ENCODE data around the gene MFAP3L. TPM values are rescaled to one million over a fixed set of nuclear protein-coding genes. Genes with fewer than 3 reads are reported as not detected.
"Not testable (repeated sequence)": the region's sequence is repeated elsewhere in the genome, so short reads cannot be mapped to it uniquely, and the experiment has no call there.

Gene MFAP3L
- polyA plus RNA-seq, 3 donors, result 19.4 to 25.9 (median 22.9) TPM

DNA sequence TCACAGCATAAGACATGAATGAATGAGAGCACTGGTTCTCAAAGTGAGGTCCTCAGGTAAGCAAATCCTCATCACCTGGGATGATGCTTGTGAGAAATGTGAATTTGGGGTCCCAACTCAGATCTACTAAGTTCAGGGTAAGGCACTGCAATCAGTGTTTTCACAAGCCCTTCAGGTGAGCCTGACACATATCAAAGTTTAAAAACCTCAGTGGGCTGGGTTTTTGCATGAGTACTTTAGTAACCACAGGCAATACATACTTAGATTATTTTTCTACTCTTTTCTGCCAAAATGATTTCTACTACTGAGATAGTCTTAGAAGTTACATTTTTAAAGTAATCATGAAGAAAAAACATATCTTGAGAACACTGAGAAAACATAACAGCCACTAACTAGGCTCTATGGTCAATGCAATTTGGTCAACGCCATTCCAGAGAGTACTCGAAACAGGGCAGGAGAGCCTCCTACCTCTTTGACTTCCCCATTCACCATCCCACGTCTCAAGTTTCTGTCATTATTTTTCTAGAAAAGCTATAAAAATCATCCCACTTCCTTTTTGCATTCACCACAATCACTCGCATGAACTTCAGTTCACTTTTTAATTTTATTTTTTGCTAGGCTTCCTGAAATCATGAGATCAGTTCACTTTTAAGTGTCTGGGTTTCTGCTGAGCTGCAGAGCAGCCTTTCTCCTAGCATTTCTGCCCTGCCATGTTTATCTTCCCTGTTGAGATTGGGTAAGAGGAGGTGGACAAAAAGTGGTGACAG, 73.8 kb downstream of the MFAP3L start:
- no peak for DNase-seq

DNA sequence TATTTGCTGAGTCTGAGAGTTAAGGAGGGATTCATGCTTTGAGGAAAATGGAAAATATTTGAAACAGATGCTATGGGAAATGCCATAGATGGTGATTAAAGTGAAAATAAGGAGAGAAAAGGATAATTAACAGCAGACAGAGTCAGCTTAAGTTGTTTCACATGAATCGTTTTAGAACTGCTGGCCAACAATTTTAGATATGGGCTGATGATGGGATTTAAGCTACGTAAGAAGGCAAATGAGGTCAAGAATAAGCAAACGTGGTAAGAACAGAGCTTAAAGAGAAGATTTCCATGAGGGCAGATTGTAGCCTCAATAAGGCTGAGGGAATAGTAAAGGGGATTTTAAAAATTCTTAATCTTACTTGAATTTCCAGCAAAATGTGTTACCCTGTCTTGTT, 77.9 kb downstream of the MFAP3L start:
- DNase-seq, result no peak

GRCh38 chr4:169945636-169946035, 80.6 kb downstream of the MFAP3L start:
- no peak for DNase-seq

- not testable (repeated sequence) for DNase-seq
Observed at GRCh38 chr4:169943601-169944000, 82.6 kb downstream of the MFAP3L start.

DNA sequence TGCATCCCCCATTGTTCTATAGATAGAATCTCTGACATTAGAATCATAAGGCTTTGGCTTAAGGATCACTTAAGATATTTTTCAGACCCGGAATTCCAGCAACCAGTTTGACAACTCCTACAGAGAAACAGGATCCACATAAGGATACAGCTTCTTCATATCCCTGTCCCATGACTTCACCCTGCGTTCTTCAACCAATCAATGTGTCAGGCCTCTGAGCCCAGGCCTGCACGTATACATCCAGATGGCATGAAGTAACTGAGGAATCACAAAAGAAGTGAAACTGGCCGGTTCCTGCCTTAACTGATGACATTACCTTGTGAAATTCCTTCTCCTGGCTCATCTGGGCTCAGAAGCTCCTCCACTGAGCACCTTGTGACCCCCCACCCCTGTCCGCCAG, 85.1 kb downstream of the MFAP3L start:
- no peak for DNase-seq

- no peak for DNase-seq
Observed at GRCh38 chr4:169940460-169940859, 85.7 kb downstream of the MFAP3L start.

Other genes starting within 250 kb of the MFAP3L start
- 10 to 100 TPM; 22.9 to 31.8 (median 31.5) TPM for gene AADAT, start 63.6 kb upstream of the MFAP3L start, polyA plus RNA-seq (ENCODE audit: insufficient read length in 3 of 3)

Measured in renal pelvis (tissue), 4 donors.